Limb (tissue), 2 donors: ENCODE data around the gene TACO1.

Experiments
- DNase-seq, 2 donors: peaks; one replicate each; pipeline ENCODE4 v3.0.0-alpha.2; 2016; ENCODE audit errors: extremely low spot score in 2 of 2

Gene TACO1

DNA sequence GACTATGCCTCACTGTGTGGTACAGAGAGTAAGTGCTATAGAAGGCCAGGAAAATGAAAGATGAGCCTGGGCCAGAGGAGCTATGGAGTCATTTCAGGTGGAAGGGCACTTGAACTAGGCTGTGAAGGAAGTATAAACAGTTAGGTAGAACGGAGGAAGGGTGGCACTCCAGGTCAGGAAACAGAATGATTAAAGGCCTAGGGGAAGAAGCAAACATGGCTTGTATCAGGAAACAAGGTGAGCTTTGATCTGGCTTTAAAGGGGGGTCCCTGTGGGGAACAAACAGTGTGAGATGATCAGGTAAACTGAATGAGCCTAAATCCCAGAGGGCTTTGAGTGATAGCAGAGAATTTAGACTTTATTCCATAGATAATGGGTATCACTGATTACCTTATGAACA is 38.4 kb downstream of the TACO1 start:
- DNase-seq, result no peak

- DNase-seq, result no peak
Observed at GRCh38 chr17:63640038-63640437, 39.3 kb downstream of the TACO1 start.

- no peak for DNase-seq
Observed at GRCh38 chr17:63641692-63642448, 41.2 kb downstream of the TACO1 start.

DNA sequence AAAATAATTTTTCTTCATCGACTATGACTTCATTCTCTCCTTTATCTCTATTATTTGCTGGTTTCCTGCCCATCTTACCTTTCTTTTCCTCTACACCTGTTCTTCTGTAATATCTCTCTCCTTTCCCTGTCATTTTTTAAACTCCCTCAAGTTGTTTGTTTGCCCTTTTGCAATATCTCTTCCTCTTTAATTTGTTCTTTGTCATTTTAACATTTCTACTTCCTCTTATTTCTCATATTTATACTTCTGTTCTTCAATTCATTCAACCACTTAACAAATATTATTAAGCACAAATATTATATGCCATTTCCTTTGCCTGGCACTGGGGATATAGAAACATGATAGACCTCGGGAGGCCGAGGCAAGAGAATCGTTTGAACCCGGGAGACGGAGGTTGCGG is 44.2 kb downstream of the TACO1 start:
- no peak for DNase-seq

DNA sequence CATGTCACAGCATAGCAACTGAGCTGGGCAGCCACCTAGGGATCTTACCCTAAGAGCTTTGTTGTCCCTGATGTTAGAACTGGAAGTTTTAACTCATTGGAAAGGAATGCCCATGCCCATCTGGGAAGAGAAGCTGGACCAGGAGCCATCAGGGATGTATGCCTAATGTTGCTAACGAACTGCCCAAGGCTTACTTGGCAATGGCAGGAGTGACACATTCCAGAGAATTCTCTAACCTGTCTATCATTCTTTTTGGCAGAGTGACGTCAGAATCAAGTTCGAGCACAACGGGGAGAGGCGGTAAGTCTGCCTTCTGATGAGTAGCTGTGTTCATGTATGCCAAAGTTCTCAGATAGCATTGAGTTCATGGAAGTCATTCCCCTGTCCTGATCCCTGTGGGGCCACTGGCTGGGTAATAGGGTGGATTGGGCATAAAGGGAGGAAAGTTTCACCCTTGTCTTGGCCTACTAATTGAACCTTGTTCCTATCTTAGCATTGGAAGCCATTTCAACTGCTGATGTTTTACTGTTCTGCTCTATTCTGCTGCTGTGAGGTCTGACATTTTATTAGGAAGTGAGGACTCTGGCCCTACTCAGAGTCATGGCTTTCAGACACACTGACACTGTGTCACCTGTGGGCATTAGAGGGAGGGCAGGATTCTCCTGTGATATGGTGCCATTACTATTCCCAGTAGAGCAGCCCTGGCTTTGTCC is 45.2 kb downstream of the TACO1 start:
- no peak for DNase-seq

DNA sequence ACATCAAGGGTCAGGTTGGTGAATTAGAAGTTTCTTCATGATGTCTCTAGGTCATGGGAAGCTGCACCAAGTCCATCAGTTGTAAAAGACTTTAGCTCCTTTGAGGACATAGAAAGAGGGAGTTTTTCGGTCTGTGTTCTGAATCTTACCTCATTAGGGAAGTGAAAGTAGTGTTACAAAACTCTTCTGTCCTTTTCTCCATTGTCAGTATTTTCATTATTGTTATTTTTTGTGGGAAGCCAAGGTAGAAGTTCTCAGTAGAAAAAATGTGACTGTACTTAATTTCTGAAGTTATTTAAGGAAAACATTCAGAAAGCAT is 45.8 kb downstream of the TACO1 start:
- DNase-seq, result no peak

DNA sequence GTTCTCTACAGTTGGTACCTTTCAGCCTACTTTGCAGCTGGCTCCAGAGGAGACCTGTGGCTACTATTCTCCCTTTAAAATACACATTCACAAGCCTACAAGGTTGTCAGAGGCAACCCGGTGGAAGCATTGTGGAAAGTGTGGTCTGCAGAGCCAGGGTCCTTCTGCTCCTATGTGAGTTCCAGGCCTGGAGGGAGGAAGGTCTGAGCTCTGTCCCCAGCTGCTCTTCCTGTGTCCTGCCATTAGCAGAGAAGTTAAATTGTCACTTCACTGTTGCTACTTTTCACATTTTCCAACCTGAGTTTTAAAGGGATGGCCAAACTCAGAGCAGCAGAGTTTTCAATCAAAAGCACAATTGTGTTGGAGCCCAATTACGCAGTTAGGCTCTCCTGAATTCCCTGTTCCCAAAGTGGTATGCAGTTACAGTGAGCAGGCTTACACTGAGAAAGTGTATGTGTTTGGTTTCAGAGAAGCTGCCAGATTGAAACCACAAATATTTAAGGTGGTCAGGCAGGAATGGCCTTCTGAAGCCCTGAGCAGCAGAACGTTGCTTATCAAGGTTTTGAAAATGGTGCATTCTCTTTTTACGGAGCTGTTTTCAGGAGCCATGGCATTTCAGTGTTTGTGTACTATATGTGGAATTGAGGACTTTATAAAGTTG is 46.5 kb downstream of the TACO1 start:
- DNase-seq, result no peak

DNA sequence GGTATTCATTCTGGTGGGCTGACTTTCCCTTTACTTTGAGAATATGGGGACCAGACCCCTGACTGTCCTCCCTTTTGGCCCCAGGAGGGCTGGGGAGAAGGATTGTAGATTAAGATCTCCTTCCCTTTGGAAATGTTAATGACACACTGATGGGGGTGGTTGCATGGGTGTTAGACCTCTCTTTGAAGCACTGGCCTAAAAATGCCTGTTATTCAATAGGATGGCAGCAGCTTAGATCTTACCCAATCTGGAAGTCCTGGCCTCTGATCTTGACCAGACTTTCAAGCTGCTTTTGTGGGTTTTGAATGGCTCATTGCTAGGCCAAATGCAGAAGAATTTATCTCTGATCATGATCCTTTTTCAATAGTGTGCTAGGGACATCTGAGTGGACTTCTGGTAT is 47.2 kb downstream of the TACO1 start:
- DNase-seq, result no peak

GRCh38 chr17:63649813-63650212 is 49.1 kb downstream of the TACO1 start:
- no peak for DNase-seq

DNA sequence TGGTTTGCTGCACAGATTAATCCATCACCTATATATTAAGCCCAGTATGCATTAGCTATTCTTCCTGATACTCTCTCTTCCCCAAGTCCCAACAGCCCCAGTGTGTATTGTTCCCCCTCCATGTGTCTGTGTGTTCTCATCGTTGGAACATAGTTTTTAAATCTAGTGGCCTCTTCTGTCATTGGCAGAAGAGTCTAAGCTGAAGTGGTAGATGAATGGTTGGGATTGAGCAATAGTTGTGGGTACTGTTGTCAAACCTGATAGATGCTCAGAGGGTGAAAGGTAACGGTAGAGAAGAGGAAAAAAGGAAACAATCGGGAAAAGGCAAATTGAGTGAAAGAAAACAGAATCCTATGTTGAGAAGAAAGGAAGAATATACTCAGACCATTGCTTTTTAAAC is 51.4 kb downstream of the TACO1 start:
- DNase-seq, result no peak

GRCh38 chr17:63653050-63653449 is 52.4 kb downstream of the TACO1 start:
- no peak for DNase-seq

GRCh38 chr17:63657786-63658185 is 57.1 kb downstream of the TACO1 start:
- no peak for DNase-seq
